Forelimb muscle (tissue), 1 donor: ENCODE data around the gene LCE2A. TPM values are rescaled to one million over a fixed set of nuclear protein-coding genes. Genes with fewer than 3 reads are reported as not detected.
"Not testable (repeated sequence)": the region's sequence is repeated elsewhere in the genome, so short reads cannot be mapped to it uniquely, and the experiment has no call there.

ENCODE experiments used
- DNase-seq: peaks from one replicate; pipeline ENCODE4 v3.0.0-alpha.2; 2013; ENCODE audit warnings: low read depth
- polyA plus RNA-seq: library from polyadenylated mRNA; unstranded; fragments of 120-200 nt; gene quantifications from one replicate; pipeline ENCODE4 v1.2.1, GENCODE V29; 2013; ENCODE audit not compliant: insufficient read length

Gene LCE2A, protein sequence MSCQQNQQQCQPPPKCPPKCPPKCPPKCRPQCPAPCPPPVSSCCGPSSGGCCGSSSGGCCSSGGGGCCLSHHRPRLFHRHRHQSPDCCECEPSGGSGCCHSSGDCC
- not detected for polyA plus RNA-seq

- no peak for DNase-seq
Observed at GRCh38 chr1:152697701-152698600, at the start of gene LCE2A. Gene LCE2A (plus strand): TSS chr1:152698345. CDS start chr1:152698902, 557 bp downstream.

- DNase-seq, result no peak
Observed at GRCh38 chr1:152654110-152654509, 44.0 kb upstream of the LCE2A start.

- no peak for DNase-seq
Observed at GRCh38 chr1:152656459-152656858, 41.7 kb upstream of the LCE2A start.

DNA sequence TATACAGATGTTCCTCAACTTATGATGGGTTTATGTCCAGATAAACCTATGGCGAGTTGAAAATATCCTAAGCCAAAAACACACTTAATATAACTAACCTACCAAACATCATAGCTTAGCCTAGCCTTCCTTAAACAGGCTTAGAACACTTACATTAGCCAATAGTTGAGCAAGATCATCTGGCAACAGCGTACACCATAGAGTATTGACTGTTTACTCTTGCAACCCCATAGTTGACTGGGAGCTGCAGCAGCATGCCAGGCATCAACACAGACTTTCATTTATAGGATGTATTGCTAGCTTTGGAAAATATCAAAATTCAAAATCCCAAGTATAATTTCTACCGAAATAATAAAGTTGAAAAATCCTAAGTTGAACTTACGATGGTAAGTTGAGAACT lies 40.5 kb upstream of the LCE2A start:
- no peak for DNase-seq

- DNase-seq, result no peak
Observed at GRCh38 chr1:152658649-152659048, 39.5 kb upstream of the LCE2A start.

- no peak for DNase-seq
Observed at GRCh38 chr1:152663098-152663497, 35.0 kb upstream of the LCE2A start, which contains the start of gene LCE2D. Gene LCE2D (plus strand): TSS chr1:152663380. CDS start chr1:152664106, 726 bp downstream.

DNA sequence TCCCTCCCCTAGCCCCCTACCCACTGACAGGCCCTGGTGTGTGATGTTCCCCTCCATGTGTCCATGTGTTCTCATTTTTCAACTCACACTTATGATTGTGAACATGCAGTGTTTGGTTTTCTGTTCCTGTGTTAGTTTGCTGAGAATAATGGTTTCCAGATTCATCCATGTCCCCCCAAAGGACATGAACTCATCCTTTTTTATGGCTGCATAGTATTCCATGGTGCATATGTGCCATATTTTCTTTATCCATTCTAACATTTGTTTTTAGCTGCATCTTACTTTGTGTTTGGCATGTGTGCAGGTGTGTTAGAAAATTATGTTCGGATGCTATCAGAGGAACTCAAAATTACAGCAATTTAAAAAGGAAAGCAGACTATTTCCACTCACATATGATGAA lies 32.0 kb upstream of the LCE2A start:
- DNase-seq, result not testable (repeated sequence)

- DNase-seq, result no peak
Observed at GRCh38 chr1:152667648-152668047, 30.5 kb upstream of the LCE2A start.

- no peak for DNase-seq
Observed at GRCh38 chr1:152673016-152673415, 25.1 kb upstream of the LCE2A start.

- not testable (repeated sequence) for DNase-seq
Observed at GRCh38 chr1:152674983-152675382, 23.2 kb upstream of the LCE2A start, which contains the start of gene LCE2C. Gene LCE2C (plus strand): TSS chr1:152675279. CDS start chr1:152676016, 737 bp downstream.

DNA sequence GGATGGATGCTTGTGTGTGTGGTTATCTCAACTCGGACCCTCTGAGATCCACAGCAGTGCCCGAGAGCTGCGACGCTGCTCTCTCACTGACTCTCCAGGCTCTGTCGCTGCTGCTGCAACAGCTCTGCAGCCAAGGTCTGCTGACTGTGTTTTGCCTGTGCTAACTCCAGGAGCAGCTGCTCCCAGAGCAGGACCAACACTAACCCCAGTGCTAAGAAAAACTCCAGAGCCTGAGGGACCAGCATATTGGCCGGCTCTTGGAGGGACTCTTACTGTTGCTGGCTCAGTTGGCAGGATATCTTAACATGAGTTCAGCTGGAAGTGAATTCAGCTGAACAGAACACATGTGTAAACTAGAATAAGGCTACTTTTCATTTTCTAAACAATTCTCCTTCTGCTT lies 18.7 kb upstream of the LCE2A start:
- peak; percentile 22 for DNase-seq

GRCh38 chr1:152681616-152682015 lies 16.5 kb upstream of the LCE2A start:
- no peak for DNase-seq

DNA sequence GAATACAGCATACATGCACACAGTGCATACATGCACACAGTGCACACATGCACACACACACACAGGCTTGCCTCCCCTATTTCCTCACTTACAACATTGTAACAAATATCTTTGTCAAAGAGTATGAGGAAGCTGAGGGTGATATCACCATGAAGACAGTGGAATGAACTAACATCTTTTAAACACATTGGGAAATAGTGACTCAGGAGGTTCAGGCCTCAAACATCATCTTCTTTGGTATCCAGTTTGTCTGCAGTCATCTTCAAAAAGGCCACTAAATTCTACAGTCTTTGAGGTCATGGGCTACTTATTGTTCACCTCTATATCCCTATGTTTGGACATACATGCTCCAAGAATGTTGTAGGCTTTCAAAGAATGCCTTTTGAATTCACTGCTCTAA lies 14.3 kb upstream of the LCE2A start:
- no peak for DNase-seq

DNA sequence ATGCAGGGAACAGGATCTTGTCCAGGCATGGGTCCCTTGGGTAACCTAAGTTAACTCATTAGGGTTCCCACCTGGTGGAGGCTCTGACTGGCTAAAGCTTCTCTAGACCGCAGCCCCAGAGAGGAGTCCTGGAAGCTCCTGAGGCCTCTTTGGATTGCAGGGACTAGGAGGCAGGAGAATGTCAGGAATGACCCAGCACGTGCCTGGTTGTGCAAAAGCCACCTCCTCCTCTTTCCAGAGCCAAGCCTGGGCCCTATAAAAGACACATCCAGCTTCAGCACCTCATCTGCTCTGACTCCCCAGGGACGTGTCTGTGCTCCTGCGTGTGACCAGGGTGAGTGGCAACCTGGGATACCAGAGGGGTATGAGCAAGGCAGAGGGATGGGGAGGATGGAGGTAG lies 12.3 kb upstream of the LCE2A start, which contains the start of gene LCE2B:
Gene LCE2B (plus strand): TSS at position 301 of the 400 bp plus-strand sequence. CDS start 721 bp downstream, outside the sequence.
- DNase-seq, result not testable (repeated sequence)

DNA sequence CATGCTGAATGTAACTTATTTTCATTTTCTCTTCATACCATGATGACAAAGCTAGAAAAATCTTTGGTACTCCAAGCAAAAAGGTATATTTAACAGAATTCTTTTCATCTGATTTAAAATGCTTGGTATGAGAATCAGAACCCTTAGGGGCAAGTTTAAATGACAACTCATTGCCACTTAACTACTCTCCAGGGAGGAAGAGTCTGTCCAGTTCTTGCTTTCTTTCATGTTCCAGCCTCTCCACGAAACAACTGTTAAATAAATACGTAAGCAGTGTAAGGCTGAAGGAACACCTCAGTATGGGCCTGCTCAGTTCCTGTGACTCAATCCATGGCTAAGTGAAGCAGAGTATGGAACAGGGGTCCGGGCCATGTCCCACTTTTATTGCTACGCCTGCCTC lies 1.6 kb downstream of the LCE2A start:
- DNase-seq, result no peak

- DNase-seq, result no peak
Observed at GRCh38 chr1:152707860-152708259, 9.7 kb downstream of the LCE2A start, which contains the start of gene LCE4A. Gene LCE4A (plus strand): TSS chr1:152708160. CDS start chr1:152709076, 916 bp downstream.

GRCh38 chr1:152718238-152718637 lies 20.1 kb downstream of the LCE2A start:
- DNase-seq, result no peak

GRCh38 chr1:152725261-152725660 lies 27.1 kb downstream of the LCE2A start:
- DNase-seq, result no peak

- no peak for DNase-seq
Observed at GRCh38 chr1:152728986-152729385, 30.8 kb downstream of the LCE2A start.

DNA sequence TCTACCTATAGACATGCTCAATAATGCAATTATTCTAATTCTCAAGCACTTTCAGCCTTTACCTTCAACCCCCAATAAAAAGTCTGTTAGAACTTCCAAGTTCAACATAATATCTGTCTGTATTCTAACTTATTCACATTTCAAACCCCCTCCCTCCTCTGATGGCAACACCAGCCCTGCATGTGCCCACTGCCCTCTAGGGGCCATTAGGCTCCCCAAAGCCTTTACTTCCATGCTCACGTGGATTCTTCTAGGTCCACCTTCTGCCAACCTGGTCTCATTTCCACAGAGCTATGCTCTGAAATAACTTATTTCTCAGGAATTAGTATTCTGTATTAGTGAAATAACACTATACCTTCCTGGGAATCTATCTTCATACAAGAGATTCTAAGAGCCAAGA lies 37.5 kb downstream of the LCE2A start:
- no peak for DNase-seq

GRCh38 chr1:152737997-152738396 lies 39.9 kb downstream of the LCE2A start:
- no peak for DNase-seq

DNA sequence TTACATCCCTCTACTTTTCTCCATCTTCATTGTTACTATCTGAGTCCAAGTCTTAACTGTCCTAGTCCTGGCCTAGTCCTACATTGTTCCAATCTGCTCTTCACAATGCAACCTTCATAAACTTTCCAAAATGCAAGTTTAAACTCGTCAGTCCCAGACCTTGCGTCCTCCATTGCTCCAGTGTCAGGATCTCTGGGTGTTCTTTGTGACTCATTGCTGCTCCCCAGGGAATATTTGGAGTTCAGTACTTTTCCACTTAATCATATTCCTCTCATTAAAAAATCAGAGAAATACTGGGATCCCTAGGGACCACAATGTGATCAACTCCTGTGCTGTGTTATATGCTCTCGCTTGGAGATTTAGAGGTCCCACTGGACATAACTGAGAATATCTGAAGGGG lies 41.7 kb downstream of the LCE2A start:
- no peak for DNase-seq

DNA sequence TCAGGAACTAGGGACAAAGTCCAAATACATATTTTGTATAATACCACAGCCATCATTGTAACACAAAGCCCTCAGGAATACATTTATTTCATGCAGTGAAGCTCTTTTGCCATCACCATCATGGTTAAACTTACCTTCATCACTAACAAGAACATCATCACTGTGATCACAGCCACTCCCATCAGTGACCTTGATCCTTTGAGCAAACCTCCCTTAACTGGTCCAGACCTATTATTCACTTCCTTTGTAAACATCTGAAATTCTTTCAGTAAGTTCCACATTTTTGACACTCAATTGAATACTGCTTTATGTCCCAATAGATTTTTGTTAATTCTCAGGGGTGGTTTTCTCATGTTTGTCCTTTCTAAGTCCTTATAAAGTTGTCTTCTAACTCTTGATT lies 43.5 kb downstream of the LCE2A start:
- no peak for DNase-seq
